HCT116 (cell line): ENCODE measurements around the gene ZNF236. TPM values are rescaled to one million over a fixed set of nuclear protein-coding genes. Genes with fewer than 3 reads are reported as not detected.

Source experiments
- ATAC-seq: fragments of 200-7000 bp; cut with Tn5 transposase; 2 replicates; pipeline ENCODE4 v1.9.1; 2020; ENCODE audit warnings: mild to moderate bottlenecking, moderate library complexity
- BruUV-seq: library from RNA; stranded (reverse); fragments of 400-500 nt; replicated peaks from 2 replicates; lab custom pipeline; 2021; lab: Mats Ljungman, UMichigan
- CTCF ChIA-PET: fragments of 300-600 bp; sonication (Branson Sonifier 250); formaldehyde crosslinking; loops from one replicate; lab custom pipeline; 2021; ENCODE audit warnings: antibody characterized with exemption; lab: Charles Lee
- POLR2A ChIA-PET: fragments of 300-600, 350-600 bp; sonication (Branson Sonifier 250); formaldehyde crosslinking; loops from one replicate; lab custom pipeline; 2021; ENCODE audit warnings: antibody characterized with exemption; lab: Charles Lee
- RAD21 ChIA-PET, 2 experiments: fragments of 300-600 bp; sonication (Branson Sonifier 250); formaldehyde crosslinking; loops; one replicate each; lab custom pipeline; 2023; ENCODE audit warnings: low total read pairs in 2 of 2; ENCODE audit not compliant: uncharacterized antibody in 2 of 2, unreplicated experiment in 2 of 2, low non-redundant PET in 1 of 2; lab: Charles Lee
- DNase-seq: peaks from one replicate; pipeline ENCODE4 v3.0.0-alpha.2; 2010; ENCODE audit warnings: low read depth, low spot score
- H2AFZ ChIP-seq: fragments of 200-600 bp; shearing (Covaris generic), sonication (generic); 2 replicates; pipeline ENCODE4 v1.6.1; 2017; ENCODE audit warnings: low read depth, mixed run types, mixed read lengths, antibody characterized with exemption, low read length; ENCODE audit not compliant: poor library complexity, severe bottlenecking
- H3K27ac ChIP-seq: 2 replicates; pipeline ENCODE4 v1.5.1; 2012; ENCODE audit warnings: low read depth, low read length
- H3K27me3 ChIP-seq: fragments of 200-600 bp; sonication (generic); 2 replicates; pipeline ENCODE4 v1.6.1; 2016; ENCODE audit warnings: mixed run types, low read length, mixed read lengths; ENCODE audit not compliant: insufficient read depth
- H3K36me3 ChIP-seq, 2 experiments: fragments of 200-500 bp in 1 of 2; fragments of 200-600 bp in 1 of 2; sonication (Bioruptor generic) in 1 of 2; sonication (generic) in 1 of 2; 2 replicates each; pipeline versions ENCODE4 v1.5.1 to v1.6.1; 2014 to 2016; ENCODE audit warnings: low read length in 2 of 2, inconsistent platforms in 1 of 2, mixed read lengths in 1 of 2, mixed run types in 1 of 2; ENCODE audit not compliant: insufficient read depth in 2 of 2, control insufficient read depth in 1 of 2
- H3K4me1 ChIP-seq, 2 experiments: fragments of 200-600 bp in 1 of 2; sonication (generic) in 1 of 2; 2 replicates each; pipeline versions ENCODE4 v1.5.1 to v1.6.1; 2012 to 2017; ENCODE audit warnings: low read length in 2 of 2, inconsistent platforms in 1 of 2, mild to moderate bottlenecking in 1 of 2, mixed read lengths in 1 of 2, mixed run types in 1 of 2, moderate library complexity in 1 of 2; ENCODE audit not compliant: insufficient read depth in 2 of 2, control insufficient read depth in 1 of 2
- H3K4me2 ChIP-seq: fragments of 200-600 bp; sonication (generic); 2 replicates; pipeline ENCODE4 v1.6.1; 2017; ENCODE audit warnings: mixed run types, low read length, mixed read lengths
- H3K4me3 ChIP-seq, 2 experiments: fragments of 200-600 bp in 1 of 2; sonication (generic) in 1 of 2; replicated peaks in 1 of 2; 2 replicates each; pipeline ENCODE4 v1.5.1; 2011 to 2016; ENCODE audit warnings: low read length in 2 of 2, control low read depth in 1 of 2, low read depth in 1 of 2, mild to moderate bottlenecking in 1 of 2, mixed read lengths in 1 of 2, mixed run types in 1 of 2
- H3K79me2 ChIP-seq: fragments of 200-600 bp; sonication (generic); 2 replicates; pipeline ENCODE4 v1.6.1; 2017; ENCODE audit warnings: mild to moderate bottlenecking, mixed run types, low read length, moderate library complexity, mixed read lengths; ENCODE audit not compliant: insufficient read depth
- H3K9ac ChIP-seq: fragments of 200-600 bp; sonication (generic); 2 replicates; pipeline ENCODE4 v1.6.1; 2016; ENCODE audit warnings: low read length, mixed read lengths
- H3K9me2 ChIP-seq: fragments of 200-600 bp; sonication (generic), shearing (Covaris generic); 2 replicates; pipeline ENCODE4 v1.6.1; 2017; ENCODE audit warnings: mixed run types, mild to moderate bottlenecking, moderate library complexity; ENCODE audit not compliant: insufficient read depth
- H3K9me3 ChIP-seq, 2 experiments: fragments of 200-500 bp in 1 of 2; fragments of 200-600 bp in 1 of 2; sonication (Bioruptor generic) in 1 of 2; sonication (generic) in 1 of 2; 2 replicates each; pipeline ENCODE4 v1.6.1; 2014 to 2017; ENCODE audit warnings: low read length in 2 of 2, mixed read lengths in 2 of 2, inconsistent platforms in 1 of 2, low read depth in 1 of 2, mild to moderate bottlenecking in 1 of 2, mixed run types in 1 of 2, moderate library complexity in 1 of 2; ENCODE audit not compliant: control insufficient read depth in 1 of 2, insufficient read depth in 1 of 2
- H4K20me1 ChIP-seq: fragments of 200-600 bp; sonication (generic), shearing (Covaris generic); 2 replicates; pipeline ENCODE4 v1.6.1; 2017; ENCODE audit warnings: mixed run types, mild to moderate bottlenecking, moderate library complexity; ENCODE audit not compliant: insufficient read depth
- CBX3 ChIP-seq: IDR thresholded peaks from 2 replicates; pipeline ENCODE4 v1.6.1; 2012; ENCODE audit warnings: low read depth
- CEBPB ChIP-seq: IDR thresholded peaks from 2 replicates; pipeline ENCODE4 v1.6.1; 2012; ENCODE audit warnings: low read depth
- ELF1 ChIP-seq: IDR thresholded peaks from 2 replicates; pipeline ENCODE4 v1.6.1; 2012; ENCODE audit warnings: low read depth, borderline replicate concordance
- EZH2 ChIP-seq: fragments of 200-600 bp; sonication (generic); IDR thresholded peaks from 2 replicates; pipeline ENCODE4 v1.6.1; 2017; ENCODE audit warnings: antibody characterized with exemption, mixed run types
- EZH2phosphoT487 ChIP-seq: fragments of 200-600 bp; IDR thresholded peaks from 2 replicates; pipeline ENCODE4 v1.6.1; 2018; ENCODE audit warnings: antibody characterized with exemption, borderline replicate concordance
- JUND ChIP-seq: IDR thresholded peaks from 2 replicates; pipeline ENCODE4 v1.6.1; 2012
- POLR2A ChIP-seq: IDR thresholded peaks from 2 replicates; pipeline ENCODE4 v1.7.0; 2011; ENCODE audit warnings: borderline replicate concordance; ENCODE audit not compliant: insufficient read depth, insufficient read length; ENCODE audit errors: extremely low read depth
- RAD21 ChIP-seq: IDR thresholded peaks from 2 replicates; pipeline ENCODE4 v1.6.1; 2012; ENCODE audit warnings: low read depth, mild to moderate bottlenecking
- SIN3A ChIP-seq: IDR thresholded peaks from 2 replicates; pipeline ENCODE4 v1.6.1; 2012; ENCODE audit warnings: low read depth
- SP1 ChIP-seq: IDR thresholded peaks from 2 replicates; pipeline ENCODE4 v1.6.1; 2012; ENCODE audit warnings: low read depth
- SRF ChIP-seq: IDR thresholded peaks from 2 replicates; pipeline ENCODE4 v1.6.1; 2012; ENCODE audit warnings: low read depth
- TCF7L2 ChIP-seq: IDR thresholded peaks from 2 replicates; pipeline ENCODE4 v1.7.0; 2011; ENCODE audit warnings: borderline replicate concordance, inconsistent platforms; ENCODE audit not compliant: insufficient read depth, insufficient read length; ENCODE audit errors: extremely low read depth
- ZNF274 ChIP-seq: fragments of 200-500 bp; sonication (Bioruptor generic); IDR thresholded peaks from 2 replicates; pipeline ENCODE4 v1.6.1; 2014; ENCODE audit warnings: mild to moderate bottlenecking, low read depth, low read length, inconsistent platforms
- intact Hi-C: fragments of 100-400 bp; cut with micrococcal nuclease; formaldehyde crosslinking; loops from 2 replicates; pipeline ENCODE4 v1.10.0; 2022
- total RNA-seq: library from RNA; stranded (reverse); gene quantifications from one replicate; pipeline ENCODE4 v1.2.1, GENCODE V29; 2021; ENCODE audit not compliant: unreplicated experiment
- TF ChIP-seq, protein P1 (sequence below): IDR thresholded peaks from 2 replicates; pipeline ENCODE4 v1.6.1; 2012
- TF ChIP-seq, protein P2 (sequence below), 3 experiments: fragments of 200-600 bp in 1 of 3; sonication (generic) in 1 of 3; IDR thresholded peaks in 2 of 3; conservative IDR thresholded peaks in 1 of 3; 2 replicates each; pipeline ENCODE4 v1.5.1; 2012 to 2017; ENCODE audit warnings: low read depth in 2 of 3, low read length in 2 of 3, antibody characterized with exemption in 1 of 3, borderline replicate concordance in 1 of 3, control low read depth in 1 of 3, mild to moderate bottlenecking in 1 of 3, mixed read lengths in 1 of 3, mixed run types in 1 of 3, moderate library complexity in 1 of 3; ENCODE audit not compliant: insufficient read depth in 1 of 3
- TF ChIP-seq, protein P3 (sequence below): IDR thresholded peaks from 2 replicates; pipeline ENCODE4 v1.6.1; 2011; ENCODE audit warnings: mild to moderate bottlenecking, low read length, moderate library complexity; ENCODE audit not compliant: insufficient replicate concordance; ENCODE audit errors: extremely low read depth
- TF ChIP-seq, protein P4 (sequence below): IDR thresholded peaks from 2 replicates; pipeline ENCODE4 v1.6.1; 2012

The ZNF236 gene
- total RNA-seq, 1 experiment from 2014 or later = 15.0 TPM

DNA sequence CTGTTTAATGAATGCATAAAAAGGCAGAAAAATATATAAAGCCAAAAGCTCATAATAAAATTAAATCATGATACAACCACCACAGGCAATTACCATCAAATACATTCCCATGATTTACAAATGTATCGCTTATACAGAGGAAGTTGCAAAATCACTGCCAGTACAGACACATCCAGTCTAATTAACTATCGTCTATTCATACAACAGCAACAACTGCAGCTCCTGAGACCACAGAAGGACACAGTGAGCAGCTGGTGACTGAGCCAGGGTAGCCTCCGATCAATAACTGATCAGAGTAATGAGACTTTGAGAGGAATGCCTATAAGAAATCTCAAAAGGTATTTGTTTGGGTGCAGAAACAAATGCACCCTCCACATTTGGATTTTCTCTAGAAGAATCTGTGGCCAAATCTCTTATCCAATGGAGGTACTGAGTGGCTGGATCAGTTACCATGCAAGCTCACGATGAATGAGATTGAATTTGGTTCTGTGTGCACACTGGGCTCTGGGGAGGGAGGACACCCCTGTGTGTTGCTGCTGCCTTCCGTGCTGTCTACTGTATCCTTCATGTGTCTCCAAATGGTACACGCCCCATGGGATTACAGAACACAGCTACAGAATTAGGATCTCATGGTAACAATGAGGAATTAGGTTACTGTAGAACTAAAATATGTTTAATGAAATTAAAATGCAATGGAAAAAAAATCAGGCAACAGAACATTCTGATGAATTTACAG lies 190.6 kb downstream of the ZNF236 start:
- CTCF ChIA-PET = no interaction called here
- H3K9me3 ChIP-seq = no peaks in the 10 kb centered on the region

More for the DNA sequence above, 190.6 kb downstream of the ZNF236 start:
- TF ChIP-seq, protein P1, sequence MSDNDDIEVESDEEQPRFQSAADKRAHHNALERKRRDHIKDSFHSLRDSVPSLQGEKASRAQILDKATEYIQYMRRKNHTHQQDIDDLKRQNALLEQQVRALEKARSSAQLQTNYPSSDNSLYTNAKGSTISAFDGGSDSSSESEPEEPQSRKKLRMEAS = no peak
- no peak for TF ChIP-seq RAD21
- TF ChIP-seq, protein P2, sequence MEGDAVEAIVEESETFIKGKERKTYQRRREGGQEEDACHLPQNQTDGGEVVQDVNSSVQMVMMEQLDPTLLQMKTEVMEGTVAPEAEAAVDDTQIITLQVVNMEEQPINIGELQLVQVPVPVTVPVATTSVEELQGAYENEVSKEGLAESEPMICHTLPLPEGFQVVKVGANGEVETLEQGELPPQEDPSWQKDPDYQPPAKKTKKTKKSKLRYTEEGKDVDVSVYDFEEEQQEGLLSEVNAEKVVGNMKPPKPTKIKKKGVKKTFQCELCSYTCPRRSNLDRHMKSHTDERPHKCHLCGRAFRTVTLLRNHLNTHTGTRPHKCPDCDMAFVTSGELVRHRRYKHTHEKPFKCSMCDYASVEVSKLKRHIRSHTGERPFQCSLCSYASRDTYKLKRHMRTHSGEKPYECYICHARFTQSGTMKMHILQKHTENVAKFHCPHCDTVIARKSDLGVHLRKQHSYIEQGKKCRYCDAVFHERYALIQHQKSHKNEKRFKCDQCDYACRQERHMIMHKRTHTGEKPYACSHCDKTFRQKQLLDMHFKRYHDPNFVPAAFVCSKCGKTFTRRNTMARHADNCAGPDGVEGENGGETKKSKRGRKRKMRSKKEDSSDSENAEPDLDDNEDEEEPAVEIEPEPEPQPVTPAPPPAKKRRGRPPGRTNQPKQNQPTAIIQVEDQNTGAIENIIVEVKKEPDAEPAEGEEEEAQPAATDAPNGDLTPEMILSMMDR (IDR thresholded peaks at IDR 0.05 in 2 of 3, conservative IDR thresholded peaks at IDR 0.05 in 1 of 3; ENCODE audit: borderline replicate concordance in 1 of 3, insufficient read depth in 1 of 3, low read depth in 2 of 3, low read length in 2 of 3) = no peak
- no peak for TF ChIP-seq SP1
- TF ChIP-seq, protein P3, sequence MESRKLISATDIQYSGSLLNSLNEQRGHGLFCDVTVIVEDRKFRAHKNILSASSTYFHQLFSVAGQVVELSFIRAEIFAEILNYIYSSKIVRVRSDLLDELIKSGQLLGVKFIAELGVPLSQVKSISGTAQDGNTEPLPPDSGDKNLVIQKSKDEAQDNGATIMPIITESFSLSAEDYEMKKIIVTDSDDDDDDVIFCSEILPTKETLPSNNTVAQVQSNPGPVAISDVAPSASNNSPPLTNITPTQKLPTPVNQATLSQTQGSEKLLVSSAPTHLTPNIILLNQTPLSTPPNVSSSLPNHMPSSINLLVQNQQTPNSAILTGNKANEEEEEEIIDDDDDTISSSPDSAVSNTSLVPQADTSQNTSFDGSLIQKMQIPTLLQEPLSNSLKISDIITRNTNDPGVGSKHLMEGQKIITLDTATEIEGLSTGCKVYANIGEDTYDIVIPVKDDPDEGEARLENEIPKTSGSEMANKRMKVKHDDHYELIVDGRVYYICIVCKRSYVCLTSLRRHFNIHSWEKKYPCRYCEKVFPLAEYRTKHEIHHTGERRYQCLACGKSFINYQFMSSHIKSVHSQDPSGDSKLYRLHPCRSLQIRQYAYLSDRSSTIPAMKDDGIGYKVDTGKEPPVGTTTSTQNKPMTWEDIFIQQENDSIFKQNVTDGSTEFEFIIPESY = no peak
- TF ChIP-seq EZH2 = no peak
- no peak for TF ChIP-seq POLR2A
- no peak for TF ChIP-seq EZH2phosphoT487
- no peak for TF ChIP-seq SRF
- no peak for TF ChIP-seq JUND
- TF ChIP-seq, protein P4, sequence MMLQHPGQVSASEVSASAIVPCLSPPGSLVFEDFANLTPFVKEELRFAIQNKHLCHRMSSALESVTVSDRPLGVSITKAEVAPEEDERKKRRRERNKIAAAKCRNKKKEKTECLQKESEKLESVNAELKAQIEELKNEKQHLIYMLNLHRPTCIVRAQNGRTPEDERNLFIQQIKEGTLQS = no peak
- no peak for TF ChIP-seq SIN3A
- TF ChIP-seq ELF1 = no peak
- no peak for TF ChIP-seq CEBPB
- no peak for TF ChIP-seq CBX3
- TF ChIP-seq ZNF274 = no peak
- no peak for TF ChIP-seq TCF7L2
- intact Hi-C loops = no loop called here
- H3K27me3 ChIP-seq = no peaks in the 10 kb centered on the region
- H3K4me3 ChIP-seq = no peak overlapping the region
- ATAC-seq (no peak), DNase-seq (no peak)
- H3K9me2 ChIP-seq = no peaks in the 10 kb centered on the region
- no peaks in the 10 kb centered on the region for H3K79me2 ChIP-seq
- H3K4me2 ChIP-seq = no peak overlapping the region
- H3K36me3 ChIP-seq = peaks cover 3 to 13% of the 10 kb centered on the region in 2 experiments; a peak in 3 of 4 replicates
- BruUV-seq = no TSS peak
- no peaks in the 10 kb centered on the region for H3K4me1 ChIP-seq
- H2AFZ ChIP-seq = no peak overlapping the region
- no peaks in the 10 kb centered on the region for H4K20me1 ChIP-seq
- H3K9ac ChIP-seq = no peak overlapping the region
- ChIA-PET RAD21 (no interaction called here), POLR2A (no interaction called here)
- H3K27ac ChIP-seq = no peak overlapping the region
